Activated naive CD8-positive, alpha-beta T cell treated with anti-CD3 and anti-CD28 coated beads, Interleukin-2, amount 50 U/mL, for 16 hours (primary cell): ENCODE results near the gene SIK3.

Experiments
- DNase-seq: peaks from one replicate; pipeline ENCODE4 v3.0.0-alpha.2; 2020; ENCODE audit warnings: low read depth, low spot score

Gene SIK3

GRCh38 chr11:116793772-116794097, 304.5 kb downstream of the SIK3 start:
- DNase-seq: no peak
